ENCODE results near the gene STXBP5. TPM values are rescaled to one million over a fixed set of nuclear protein-coding genes. Genes with fewer than 3 reads are reported as not detected.
A peak's percentile ranks its signal among the peaks of the same experiment; 100 is the strongest.

The STXBP5 gene
- 21.0 and 35.7 TPM in 2 replicates for polyA plus RNA-seq (2011; rRNA removed)
- 50.3 and 56.6 TPM in 2 replicates for polyA minus RNA-seq (2011; rRNA and poly(A)+ RNA removed)

- H3K4me3 ChIP-seq (ENCODE audit: low read depth, low read length), result peak within 1 kb of the TSS; percentile 81
- no peak for TF ChIP-seq CTCF (IDR thresholded peaks at IDR 0.05; ENCODE audit: insufficient read depth, low read depth, low read length)
- ChIA-PET POLR2A (no interaction called here), CTCF (interaction anchor here (0.6 to 1.2 kb wide), 3 partner anchors 23 to 293 kb away, joined by 3 read pairs; no protein-coding TSS in a partner anchor)
- no peaks in the 10 kb centered on the region for H3K36me3 ChIP-seq (ENCODE audit: control insufficient read depth, insufficient read depth, low read length)
- H3K27me3 ChIP-seq (ENCODE audit: control insufficient read depth, insufficient read depth, low read length), result no peaks in the 10 kb centered on the region
- DNase-seq (ENCODE audit: low read depth), result no peak
Measured at GRCh38 chr6:147204060-147204785, at the start of gene STXBP5. Gene STXBP5 (plus strand): TSS chr6:147204417. CDS start chr6:147204533, 116 bp downstream.

GRCh38 chr6:147154454-147154853 is 49.8 kb upstream of the STXBP5 start:
- no peaks in the 10 kb centered on the region for H3K27me3 ChIP-seq (ENCODE audit: control insufficient read depth, insufficient read depth, low read length)
- no peak for TF ChIP-seq CTCF (IDR thresholded peaks at IDR 0.05; ENCODE audit: insufficient read depth, low read depth, low read length)
- H3K4me3 ChIP-seq (ENCODE audit: low read depth, low read length), result no peak overlapping the region
- DNase-seq (ENCODE audit: low read depth), result no peak
- ChIA-PET POLR2A (no interaction called here), CTCF (no interaction called here)
- no peaks in the 10 kb centered on the region for H3K36me3 ChIP-seq (ENCODE audit: control insufficient read depth, insufficient read depth, low read length)

- ChIA-PET CTCF (interaction anchor here (1.0 kb wide), 1 partner anchor 56 kb away, joined by 3 read pairs; no protein-coding TSS in a partner anchor), POLR2A (no interaction called here)
- H3K4me3 ChIP-seq (ENCODE audit: low read depth, low read length), result no peak overlapping the region
- no peaks in the 10 kb centered on the region for H3K27me3 ChIP-seq (ENCODE audit: control insufficient read depth, insufficient read depth, low read length)
- TF ChIP-seq CTCF (IDR thresholded peaks at IDR 0.05; ENCODE audit: insufficient read depth, low read depth, low read length), result no peak
- no peaks in the 10 kb centered on the region for H3K36me3 ChIP-seq (ENCODE audit: control insufficient read depth, insufficient read depth, low read length)
- no peak for DNase-seq (ENCODE audit: low read depth)
Measured at GRCh38 chr6:147156218-147156617, 48.0 kb upstream of the STXBP5 start.

GRCh38 chr6:147156799-147157382 is 47.3 kb upstream of the STXBP5 start:
- H3K4me3 ChIP-seq (ENCODE audit: low read depth, low read length), result no peak overlapping the region
- no peaks in the 10 kb centered on the region for H3K36me3 ChIP-seq (ENCODE audit: control insufficient read depth, insufficient read depth, low read length)
- no peak for TF ChIP-seq CTCF (IDR thresholded peaks at IDR 0.05; ENCODE audit: insufficient read depth, low read depth, low read length)
- no peak for DNase-seq (ENCODE audit: low read depth)
- ChIA-PET POLR2A (no interaction called here), CTCF (interaction anchor here (1.0 kb wide), 1 partner anchor 57 kb away, joined by 3 read pairs; no protein-coding TSS in a partner anchor)
- H3K27me3 ChIP-seq (ENCODE audit: control insufficient read depth, insufficient read depth, low read length), result no peaks in the 10 kb centered on the region

- H3K4me3 ChIP-seq (ENCODE audit: low read depth, low read length), result no peak overlapping the region
- DNase-seq (ENCODE audit: low read depth), result no peak
- POLR2A ChIA-PET, result no interaction called here
- TF ChIP-seq CTCF (IDR thresholded peaks at IDR 0.05; ENCODE audit: insufficient read depth, low read depth, low read length), result no peak
- H3K27me3 ChIP-seq (ENCODE audit: control insufficient read depth, insufficient read depth, low read length), result no peaks in the 10 kb centered on the region
- CTCF ChIA-PET, result no interaction called here
- H3K36me3 ChIP-seq (ENCODE audit: control insufficient read depth, insufficient read depth, low read length), result no peaks in the 10 kb centered on the region
Measured at GRCh38 chr6:147157930-147158329, 46.3 kb upstream of the STXBP5 start.
